Activated naive CD4-positive, alpha-beta T cell treated with anti-CD3 and anti-CD28 coated beads, Interleukin-2, amount 10 ng/mL, durations not matched to agents 7 days and 5 days (primary cell): ENCODE data around the gene PTH1R.

Experiments
- CTCF ChIA-PET: fragments of 350-600 bp; sonication (Branson Sonifier 250); formaldehyde crosslinking; loops from one replicate; lab custom pipeline; 2021; ENCODE audit warnings: antibody characterized with exemption; lab: Charles Lee
- DNase-seq: peaks from one replicate; pipeline ENCODE4 v3.0.0-alpha.2; 2020
- H3K27ac Mint-ChIP-seq: one replicate; pipeline ENCODE4 v1.8.0; 2021; ENCODE audit warnings: mild to moderate bottlenecking, moderate library complexity, mixed read lengths
- H3K27me3 Mint-ChIP-seq: one replicate; pipeline ENCODE4 v1.8.0; 2021; ENCODE audit warnings: mild to moderate bottlenecking, mixed read lengths
- H3K36me3 Mint-ChIP-seq: one replicate; pipeline ENCODE4 v1.8.0; 2021; ENCODE audit warnings: mixed read lengths
- H3K4me1 Mint-ChIP-seq: one replicate; pipeline ENCODE4 v1.8.0; 2021; ENCODE audit warnings: mixed read lengths
- H3K4me3 Mint-ChIP-seq: one replicate; pipeline ENCODE4 v1.8.0; 2021; ENCODE audit warnings: mild to moderate bottlenecking, moderate library complexity, mixed read lengths
- H3K9me3 Mint-ChIP-seq: one replicate; pipeline ENCODE4 v1.8.0; 2021; ENCODE audit warnings: mixed read lengths

PTH1R gene

GRCh38 chr3:46926871-46927717, 49.6 kb downstream of the PTH1R start:
- CTCF ChIA-PET = interaction anchor here (1.0 to 3.1 kb wide), 5 partner anchors 15 to 397 kb away, joined by 3 to 8 read pairs (median 4); no protein-coding TSS in a partner anchor
- Mint-ChIP-seq H3K27ac (peak overlapping the region; percentile 90), H3K9me3 (peaks cover 15% of the 10 kb centered on the region), H3K36me3 (peaks cover 60% of the 10 kb centered on the region), H3K4me3 (peak overlapping the region; percentile 26), H3K27me3 (no peaks in the 10 kb centered on the region), H3K4me1 (peaks cover 71% of the 10 kb centered on the region)
- DNase-seq = peak; percentile 44

- Mint-ChIP-seq H3K27me3 (no peaks in the 10 kb centered on the region), H3K4me1 (peaks cover 77% of the 10 kb centered on the region), H3K9me3 (peaks cover 15% of the 10 kb centered on the region), H3K36me3 (peaks cover 56% of the 10 kb centered on the region), H3K27ac (peak overlapping the region; percentile 90), H3K4me3 (no peak overlapping the region)
- CTCF ChIA-PET = interaction anchor here (1.0 to 3.1 kb wide), 3 partner anchors 70 to 396 kb away, joined by 3 to 8 read pairs (median 4); no protein-coding TSS in a partner anchor
- no peak for DNase-seq
These were observed 50.2 kb downstream of the PTH1R start for GRCh38 chr3:46927718-46928073.

DNA sequence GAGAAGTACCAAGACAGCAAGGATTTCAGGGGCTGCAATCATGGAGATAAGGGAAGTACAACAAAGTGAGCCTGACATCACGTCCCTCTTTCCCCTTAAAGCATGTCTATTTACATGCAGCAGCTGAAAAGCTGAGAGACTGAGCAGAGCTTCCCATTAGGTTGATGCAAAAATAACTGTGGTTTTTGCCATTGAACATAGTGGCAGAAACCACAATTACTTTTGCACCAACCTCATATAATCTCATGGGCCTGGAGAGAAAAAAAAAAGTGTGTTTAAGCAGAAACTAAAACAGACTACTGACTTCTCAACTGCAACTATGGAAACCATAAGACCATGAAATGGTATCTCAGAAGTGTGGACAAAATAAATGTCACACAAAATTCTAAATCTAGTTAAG, 50.8 kb downstream of the PTH1R start:
- Mint-ChIP-seq H3K36me3 (peaks cover 51% of the 10 kb centered on the region), H3K27ac (peak overlapping the region; percentile 90), H3K27me3 (no peaks in the 10 kb centered on the region), H3K4me1 (peaks cover 80% of the 10 kb centered on the region), H3K9me3 (peaks cover 15% of the 10 kb centered on the region), H3K4me3 (no peak overlapping the region)
- CTCF ChIA-PET = interaction anchor here (1.0 to 1.6 kb wide), 3 partner anchors 14 to 396 kb away, joined by 3 to 4 read pairs (median 4); no protein-coding TSS in a partner anchor
- DNase-seq = no peak

- peaks cover 84% of the 10 kb centered on the region for H3K4me1 Mint-ChIP-seq
- CTCF ChIA-PET = interaction anchor here (1.5 to 1.6 kb wide), 2 partner anchors 15 to 69 kb away, joined by 4 read pairs; no protein-coding TSS in a partner anchor
- H3K9me3 Mint-ChIP-seq = peaks cover 15% of the 10 kb centered on the region
- no peak for DNase-seq
- peak overlapping the region; percentile 37 for H3K27ac Mint-ChIP-seq
- H3K27me3 Mint-ChIP-seq = no peaks in the 10 kb centered on the region
- H3K36me3 Mint-ChIP-seq = peaks cover 49% of the 10 kb centered on the region
- no peak overlapping the region for H3K4me3 Mint-ChIP-seq
These were observed 51.8 kb downstream of the PTH1R start for GRCh38 chr3:46929324-46929723.

- CTCF ChIA-PET = no interaction called here
- Mint-ChIP-seq H3K4me1 (peaks cover 82% of the 10 kb centered on the region), H3K36me3 (peaks cover 52% of the 10 kb centered on the region), H3K4me3 (no peak overlapping the region), H3K27ac (peak overlapping the region; percentile 57), H3K27me3 (no peaks in the 10 kb centered on the region), H3K9me3 (peaks cover 15% of the 10 kb centered on the region)
- no peak for DNase-seq
These were observed 52.8 kb downstream of the PTH1R start for GRCh38 chr3:46930166-46930944.

GRCh38 chr3:46930945-46931403, 53.5 kb downstream of the PTH1R start:
- Mint-ChIP-seq H3K9me3 (peaks cover 15% of the 10 kb centered on the region), H3K27ac (peak overlapping the region; percentile 57), H3K27me3 (no peaks in the 10 kb centered on the region), H3K4me1 (peaks cover 77% of the 10 kb centered on the region), H3K36me3 (peaks cover 53% of the 10 kb centered on the region), H3K4me3 (no peak overlapping the region)
- CTCF ChIA-PET = no interaction called here
- no peak for DNase-seq

GRCh38 chr3:46931631-46932331, 54.3 kb downstream of the PTH1R start:
- Mint-ChIP-seq H3K4me1 (peaks cover 70% of the 10 kb centered on the region), H3K27me3 (no peaks in the 10 kb centered on the region), H3K4me3 (no peak overlapping the region), H3K36me3 (peaks cover 57% of the 10 kb centered on the region), H3K27ac (peak overlapping the region; percentile 57), H3K9me3 (peaks cover 15% of the 10 kb centered on the region)
- no peak for DNase-seq
- CTCF ChIA-PET = no interaction called here

- Mint-ChIP-seq H3K4me1 (peaks cover 61% of the 10 kb centered on the region), H3K4me3 (no peak overlapping the region), H3K27me3 (no peaks in the 10 kb centered on the region), H3K9me3 (peaks cover 12% of the 10 kb centered on the region), H3K27ac (no peak overlapping the region), H3K36me3 (peaks cover 51% of the 10 kb centered on the region)
- DNase-seq = no peak
- CTCF ChIA-PET = interaction anchor here (1.9 kb wide), 1 partner anchor 9 kb away, joined by 11 read pairs; no protein-coding TSS in a partner anchor
These were observed 55.1 kb downstream of the PTH1R start for GRCh38 chr3:46932455-46933225.

DNA sequence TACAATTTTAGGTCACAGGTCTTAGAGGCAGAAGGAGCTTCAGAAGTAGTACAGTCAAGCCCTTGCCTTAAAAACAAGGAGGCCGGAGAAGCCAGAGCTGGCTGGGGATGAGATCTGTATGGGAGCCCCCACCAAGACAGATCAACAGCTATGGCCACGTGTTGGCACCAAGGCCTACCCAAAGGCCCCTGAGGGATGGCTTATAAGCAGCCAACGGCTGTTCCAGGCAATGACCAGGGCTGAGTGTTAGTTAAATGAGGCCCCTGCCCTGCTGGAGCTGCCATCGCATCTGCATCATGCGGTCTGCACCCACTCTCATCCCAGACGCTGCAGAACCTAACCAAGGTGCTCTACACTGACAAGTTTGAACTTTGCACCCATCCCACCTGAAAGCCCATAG, 55.7 kb downstream of the PTH1R start:
- Mint-ChIP-seq H3K4me1 (peaks cover 59% of the 10 kb centered on the region), H3K9me3 (peaks cover 10% of the 10 kb centered on the region), H3K27ac (peak overlapping the region; percentile 45), H3K4me3 (no peak overlapping the region), H3K36me3 (peaks cover 51% of the 10 kb centered on the region), H3K27me3 (no peaks in the 10 kb centered on the region)
- CTCF ChIA-PET = interaction anchor here (0.6 to 1.9 kb wide), 2 partner anchors 10 to 123 kb away, joined by 3 to 11 read pairs; no protein-coding TSS in a partner anchor
- no peak for DNase-seq

DNA sequence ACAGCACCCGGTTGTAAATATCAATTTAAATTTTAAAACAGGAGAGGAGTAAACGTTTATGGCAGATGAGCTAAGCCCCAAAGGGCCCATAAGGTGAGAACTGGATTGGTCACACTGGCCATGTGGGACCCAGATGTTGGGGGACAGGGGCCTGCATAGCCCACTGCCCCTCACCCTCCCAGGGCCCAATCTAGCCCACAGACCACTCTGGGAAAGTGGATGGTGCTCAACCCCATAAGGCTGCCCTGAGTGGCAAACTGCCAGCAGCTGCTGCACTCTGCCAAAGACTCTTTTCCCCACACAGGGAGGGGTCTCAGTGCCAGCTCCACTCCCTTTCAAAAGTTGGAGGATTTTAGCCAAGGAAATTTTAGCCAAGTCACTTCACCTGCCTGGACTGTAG, 56.6 kb downstream of the PTH1R start:
- Mint-ChIP-seq H3K36me3 (peaks cover 48% of the 10 kb centered on the region), H3K9me3 (peaks cover 4% of the 10 kb centered on the region), H3K27ac (no peak overlapping the region), H3K4me1 (peaks cover 52% of the 10 kb centered on the region), H3K4me3 (no peak overlapping the region), H3K27me3 (no peaks in the 10 kb centered on the region)
- DNase-seq = no peak
- CTCF ChIA-PET = interaction anchor here (0.6 to 1.9 kb wide), 4 partner anchors 11 to 122 kb away, joined by 3 to 11 read pairs (median 3); no protein-coding TSS in a partner anchor

DNA sequence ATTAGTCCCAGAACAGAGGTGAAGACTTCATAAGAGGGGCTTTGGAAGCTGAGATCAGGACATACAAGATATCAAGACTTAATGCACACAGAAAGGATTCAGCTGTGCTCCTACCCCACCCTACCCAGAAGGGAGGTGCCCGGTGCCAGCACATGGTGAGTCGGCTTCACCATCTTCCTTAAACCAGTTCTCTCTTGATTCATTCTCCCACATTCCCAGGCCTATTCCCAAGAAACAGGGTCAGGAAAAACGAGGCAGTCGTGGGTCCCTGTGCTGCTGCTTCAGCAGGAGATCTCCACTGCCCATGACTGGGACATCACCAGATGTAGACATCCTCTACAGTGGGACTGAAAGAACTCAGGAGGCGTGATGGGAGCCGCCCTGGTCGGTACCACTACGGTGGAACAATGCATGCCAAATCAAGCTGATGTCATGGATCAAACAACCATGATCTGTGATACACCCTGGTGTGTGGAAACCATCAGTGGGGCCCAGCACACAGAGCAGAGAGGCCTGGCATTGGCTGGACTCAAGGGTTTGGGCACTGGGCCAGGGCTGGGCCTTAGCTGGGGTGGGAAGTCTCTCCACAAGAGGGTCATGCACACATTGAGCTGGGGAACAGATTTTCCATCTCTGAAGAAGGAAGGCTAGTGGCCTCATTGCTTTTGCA, 57.1 kb downstream of the PTH1R start:
- Mint-ChIP-seq H3K27ac (no peak overlapping the region), H3K36me3 (peaks cover 46% of the 10 kb centered on the region), H3K4me1 (peaks cover 50% of the 10 kb centered on the region), H3K9me3 (no peaks in the 10 kb centered on the region), H3K4me3 (no peak overlapping the region), H3K27me3 (no peaks in the 10 kb centered on the region)
- no peak for DNase-seq
- CTCF ChIA-PET = interaction anchor here (1.1 to 1.9 kb wide), 2 partner anchors 11 to 13 kb away, joined by 3 to 11 read pairs; no protein-coding TSS in a partner anchor

DNA sequence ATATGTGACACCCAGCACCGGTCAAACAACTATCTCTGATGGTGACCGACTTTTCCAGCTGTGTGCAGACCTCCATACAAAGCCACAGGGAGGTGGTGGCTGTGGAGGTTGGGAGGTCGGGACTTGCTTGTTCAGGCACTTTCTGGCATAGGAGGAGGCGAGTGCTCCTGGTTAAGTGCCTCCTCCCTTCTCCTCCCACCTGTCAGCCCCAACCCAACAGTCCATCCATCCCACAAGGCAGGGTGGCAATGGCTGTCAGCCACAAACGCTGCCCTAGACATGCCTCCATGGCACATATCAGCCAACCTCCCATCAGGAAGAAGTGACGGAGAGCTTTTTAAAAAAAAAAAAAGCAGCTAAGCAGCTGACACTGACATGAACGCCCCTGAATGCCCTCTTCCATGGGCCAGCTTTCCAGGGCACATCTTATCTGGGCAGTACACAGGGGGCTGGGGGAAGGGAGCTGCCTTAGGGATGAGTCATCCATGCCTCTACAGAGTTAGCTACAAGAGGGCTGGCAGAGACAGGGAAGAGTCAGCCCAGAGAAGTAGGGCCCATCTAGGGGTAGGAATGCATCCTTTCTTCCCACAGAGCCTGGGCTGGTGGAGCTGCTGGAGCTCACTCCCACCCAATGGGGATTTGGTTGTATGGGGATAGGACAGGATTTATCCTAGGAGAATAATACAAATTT, 57.8 kb downstream of the PTH1R start:
- Mint-ChIP-seq H3K27ac (no peak overlapping the region), H3K27me3 (no peaks in the 10 kb centered on the region), H3K9me3 (no peaks in the 10 kb centered on the region), H3K4me1 (peaks cover 50% of the 10 kb centered on the region), H3K36me3 (peaks cover 47% of the 10 kb centered on the region), H3K4me3 (no peak overlapping the region)
- CTCF ChIA-PET = interaction anchor here (1.1 to 1.5 kb wide), 2 partner anchors 9 to 12 kb away, joined by 3 read pairs; no protein-coding TSS in a partner anchor
- DNase-seq = no peak
